Measurements from ENCODE around the gene RFFL.
"Not testable (repeated sequence)": the region's sequence is repeated elsewhere in the genome, so short reads cannot be mapped to it uniquely, and the experiment has no call there.

RFFL gene

DNA sequence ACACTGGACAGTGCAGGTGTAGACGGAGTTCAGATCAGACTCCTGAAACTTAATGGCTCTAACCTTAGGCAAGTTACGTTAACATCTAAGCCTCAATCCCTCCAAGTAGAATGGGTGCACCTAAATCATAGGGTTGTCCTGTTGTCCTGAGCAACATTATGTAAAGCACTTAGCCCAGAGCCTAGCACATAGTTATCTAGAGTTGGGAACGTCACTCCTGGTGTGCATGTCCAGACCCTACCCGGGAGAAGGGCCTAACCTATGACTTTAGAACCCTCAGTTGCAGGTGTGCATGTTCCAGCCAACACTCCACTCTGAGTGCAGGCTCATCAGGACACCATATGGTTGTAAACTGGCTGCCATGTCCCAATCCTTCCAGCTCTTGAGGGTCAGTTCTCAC, 57.2 kb downstream of the RFFL start:
- no peak for DNase-seq (ENCODE audit: low read depth)

DNA sequence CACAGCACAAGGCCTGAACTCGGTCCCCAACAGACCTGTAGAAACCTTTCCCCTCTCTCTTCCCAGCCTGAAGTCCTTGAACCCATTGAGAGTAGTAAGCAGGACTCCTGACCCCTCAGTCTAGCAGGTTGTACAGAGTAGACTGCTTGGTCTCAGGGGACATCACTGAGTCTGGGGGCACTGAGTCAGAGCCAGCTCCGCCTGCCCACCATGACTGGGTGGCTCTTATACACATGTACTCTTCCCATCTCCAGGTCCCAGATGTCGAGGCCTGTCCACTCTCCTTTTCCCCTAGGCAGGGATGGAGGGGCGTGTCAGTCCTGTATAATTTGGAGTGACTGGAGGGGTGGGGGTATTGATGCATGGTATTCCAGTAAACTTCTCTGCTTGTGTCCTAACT, 59.7 kb downstream of the RFFL start:
- no peak for DNase-seq (ENCODE audit: low read depth)

DNA sequence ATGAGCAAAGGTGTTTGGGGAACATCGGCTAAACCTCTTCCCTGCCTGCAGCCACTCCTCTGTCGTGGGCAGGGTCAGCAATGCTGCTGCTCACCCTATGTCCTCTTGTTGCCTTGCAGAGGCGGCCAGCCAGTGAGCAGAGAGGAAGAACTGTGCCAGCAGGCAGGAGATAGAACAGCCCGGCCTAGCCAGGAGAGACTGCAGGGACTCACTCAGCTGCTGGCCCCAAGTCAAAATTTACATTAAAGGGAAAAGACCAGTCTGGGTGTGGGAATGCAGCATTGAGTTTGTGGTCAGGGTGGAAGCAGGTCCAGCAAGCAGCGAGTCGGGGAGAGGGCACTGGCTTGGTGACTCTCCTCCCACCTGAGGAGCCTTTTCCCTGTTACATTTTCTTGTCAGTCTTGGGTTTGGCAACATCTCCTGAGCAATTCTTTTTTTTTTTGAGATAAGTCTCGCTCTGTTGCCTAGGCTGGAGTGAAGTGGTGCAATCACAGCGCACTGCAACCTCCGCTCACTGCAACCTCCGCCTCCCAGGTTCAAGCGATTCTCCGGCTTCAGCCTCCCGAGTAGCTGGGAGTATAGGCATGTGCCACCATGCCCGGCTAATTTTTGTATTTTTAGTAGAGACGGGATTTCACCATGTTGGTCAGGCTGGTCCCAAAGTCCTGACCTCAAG, 60.5 kb downstream of the RFFL start:
- no peak for DNase-seq (ENCODE audit: low read depth)

DNA sequence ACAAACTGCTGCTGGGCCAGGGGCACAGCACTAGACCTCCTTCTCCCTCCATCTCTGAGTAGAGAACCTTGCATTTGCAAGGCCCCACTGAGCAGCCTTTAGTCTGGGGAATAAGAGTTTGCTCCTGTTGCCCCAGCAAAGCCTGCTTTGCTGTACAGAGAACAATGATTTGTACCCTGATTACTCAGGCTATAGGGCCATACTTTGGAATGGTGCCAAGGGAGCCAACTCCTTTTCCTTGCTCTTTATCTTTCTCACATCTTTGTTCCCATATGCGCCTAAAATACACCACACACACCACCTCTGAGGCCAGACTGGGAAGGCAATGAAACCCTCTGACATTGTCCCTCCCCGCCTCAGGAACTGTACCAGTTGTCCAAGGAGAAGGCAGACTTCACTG, 62.0 kb downstream of the RFFL start:
- DNase-seq (ENCODE audit: low read depth), result no peak

DNA sequence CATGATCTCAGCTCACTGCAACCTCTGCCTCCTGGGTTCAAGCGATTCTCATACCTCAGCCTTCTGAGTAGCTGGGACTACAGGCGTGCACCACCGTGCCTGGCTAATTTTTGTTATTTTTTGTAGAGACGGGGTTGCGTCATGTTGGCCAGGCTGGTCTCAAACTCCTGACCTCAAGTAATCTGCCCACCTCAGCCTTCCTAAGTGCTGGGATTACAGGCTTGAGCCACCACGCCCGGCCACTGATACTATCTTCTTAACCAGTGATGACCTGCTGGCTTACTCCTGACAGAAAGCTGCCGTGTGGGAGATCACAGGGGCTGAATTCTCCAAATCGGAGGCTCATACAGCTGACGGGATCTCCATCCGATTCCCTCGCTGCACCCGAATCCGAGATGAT, 62.5 kb downstream of the RFFL start:
- DNase-seq (ENCODE audit: low read depth), result not testable (repeated sequence)

DNA sequence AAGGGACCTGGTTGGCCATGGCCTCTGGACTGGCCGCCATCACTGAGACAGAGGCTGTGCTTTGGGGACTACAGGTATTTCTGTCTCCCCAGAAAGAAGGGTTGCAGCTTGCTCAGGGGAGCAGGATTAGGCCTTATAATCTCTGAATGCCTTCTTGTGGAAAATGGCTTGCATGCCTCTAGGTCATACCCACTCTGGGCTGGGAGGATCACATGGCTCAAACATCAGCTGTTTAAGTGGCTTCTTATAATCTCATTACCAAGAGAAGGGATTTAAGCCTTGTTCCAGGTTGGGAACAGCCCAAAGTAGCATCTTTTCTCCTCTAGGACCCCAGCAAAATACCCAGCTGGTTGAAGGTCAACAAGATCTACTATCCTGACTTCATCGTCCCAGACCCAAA, 64.1 kb downstream of the RFFL start:
- no peak for DNase-seq (ENCODE audit: low read depth)

DNA sequence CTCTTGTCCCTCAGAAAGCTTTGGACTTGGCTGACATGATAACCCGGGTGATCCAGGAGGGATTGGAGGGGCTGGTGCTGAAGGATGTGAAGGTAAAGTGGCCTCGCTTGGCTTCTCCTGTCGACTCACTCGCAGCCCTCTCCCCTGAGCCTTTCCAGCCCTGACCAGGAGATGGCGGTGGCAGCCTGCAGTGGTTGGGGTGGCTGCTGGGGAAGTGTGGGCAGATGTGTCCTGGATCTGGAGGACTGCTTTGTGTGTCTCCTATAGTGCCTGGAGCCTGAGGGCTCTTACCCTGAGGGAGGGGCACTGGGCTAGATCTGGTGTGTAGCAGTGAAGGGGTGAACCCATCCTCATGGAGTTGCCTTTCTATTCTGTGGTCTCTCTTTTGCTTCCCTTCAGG, 65.3 kb downstream of the RFFL start:
- peak; percentile 45 for DNase-seq (ENCODE audit: low read depth)

DNA sequence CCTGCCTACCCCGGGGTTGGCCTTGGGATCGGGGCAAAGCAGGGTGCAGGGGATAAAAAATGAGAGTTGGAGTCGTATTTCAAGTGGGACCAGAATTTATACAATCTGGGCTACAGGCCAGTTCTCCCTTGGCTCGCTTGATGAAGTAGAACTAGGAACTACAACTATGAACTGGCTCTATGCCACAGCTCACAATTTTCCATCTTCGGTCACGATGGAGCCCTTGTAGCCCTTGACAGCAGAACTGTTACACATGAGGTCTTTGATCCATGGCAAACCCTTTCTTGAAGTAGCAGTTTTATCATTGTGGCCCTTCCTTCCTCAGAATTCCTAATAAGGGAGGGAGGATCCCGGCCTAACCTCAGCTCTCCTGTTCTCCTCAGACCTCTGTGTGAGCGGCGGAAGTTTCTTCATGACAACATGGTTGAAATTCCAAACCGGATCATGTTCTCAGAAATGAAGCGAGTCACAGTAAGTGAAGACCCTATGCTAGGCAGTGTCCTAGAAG, 66.1 kb downstream of the RFFL start:
- no peak for DNase-seq (ENCODE audit: low read depth)

DNA sequence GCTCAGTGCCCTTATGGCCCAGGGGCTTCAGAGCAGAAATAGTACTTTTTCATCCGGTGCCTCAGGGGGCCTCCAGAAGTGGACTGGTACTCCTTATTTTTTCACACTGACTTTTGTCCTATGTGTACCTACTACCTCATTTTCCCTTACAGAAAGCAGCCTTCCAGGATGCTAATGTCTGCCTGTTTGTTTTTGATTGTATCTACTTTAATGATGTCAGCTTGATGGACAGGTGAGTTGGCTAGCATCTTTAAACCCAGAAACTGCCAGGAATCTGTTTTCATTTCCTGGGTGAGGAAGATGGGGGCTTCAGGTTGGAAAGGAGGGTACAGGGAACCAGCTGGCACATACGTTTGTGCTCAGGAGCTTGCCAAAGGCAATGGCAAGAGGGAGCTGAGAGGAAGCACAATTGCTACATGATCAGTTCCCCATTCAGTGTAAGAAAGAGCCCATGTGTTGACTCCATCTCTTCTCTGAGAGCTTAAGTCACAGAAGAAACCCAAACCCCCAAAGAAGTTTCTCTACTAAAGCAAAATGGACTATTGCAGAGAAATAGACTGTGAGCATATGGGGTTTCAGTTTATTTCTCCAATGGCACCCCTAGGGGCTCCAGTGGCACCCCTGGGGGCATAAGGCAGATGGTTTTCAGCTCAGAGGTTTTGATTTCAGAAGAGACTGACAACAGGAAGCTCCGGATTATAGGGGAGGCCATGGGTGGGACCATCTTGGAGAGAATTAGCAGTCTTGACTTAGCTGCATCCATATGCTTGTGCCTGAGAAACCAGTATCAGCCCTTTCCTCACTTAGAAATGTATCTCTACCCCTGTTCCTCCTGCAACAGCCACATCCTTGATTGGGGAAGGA, 66.9 kb downstream of the RFFL start:
- no peak for DNase-seq (ENCODE audit: low read depth)

DNA sequence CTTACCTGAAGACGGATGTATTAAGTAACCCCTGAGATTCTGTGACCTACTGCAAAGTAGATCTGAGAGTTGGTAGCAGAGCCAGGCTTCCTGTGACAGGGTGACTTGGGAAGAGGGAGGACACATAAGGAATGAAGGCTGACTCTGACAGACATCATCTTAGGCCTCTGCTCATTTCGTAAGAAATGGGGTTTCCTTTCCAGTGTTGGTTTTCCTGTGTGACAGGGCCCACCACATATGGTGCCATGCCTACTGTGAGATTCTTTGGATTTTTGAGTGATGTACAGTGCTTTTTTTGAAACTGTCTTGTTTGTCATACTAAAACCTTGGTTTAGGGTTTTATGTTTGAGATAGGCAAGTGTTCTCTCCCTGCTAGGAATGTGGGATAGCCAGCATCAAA, 70.5 kb downstream of the RFFL start:
- DNase-seq (ENCODE audit: low read depth), result no peak

DNA sequence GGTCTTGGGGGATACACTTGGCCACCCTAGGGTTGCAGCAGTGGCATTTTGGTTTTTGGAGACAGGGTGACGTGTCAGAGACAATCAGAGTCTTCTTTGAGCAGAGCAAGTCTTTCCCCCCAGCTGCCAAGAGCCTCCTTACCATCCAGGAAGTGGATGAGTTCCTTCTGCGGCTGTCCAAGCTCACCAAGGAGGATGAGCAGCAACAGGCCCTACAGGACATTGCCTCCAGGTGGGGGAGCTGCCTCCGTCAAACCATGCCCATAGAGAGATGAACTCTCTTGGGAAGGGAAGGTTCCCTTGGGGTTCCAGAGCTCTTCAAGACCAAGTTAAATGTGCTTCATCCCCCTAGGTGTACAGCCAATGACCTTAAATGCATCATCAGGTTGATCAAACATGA, 71.9 kb downstream of the RFFL start:
- no peak for DNase-seq (ENCODE audit: low read depth)

DNA sequence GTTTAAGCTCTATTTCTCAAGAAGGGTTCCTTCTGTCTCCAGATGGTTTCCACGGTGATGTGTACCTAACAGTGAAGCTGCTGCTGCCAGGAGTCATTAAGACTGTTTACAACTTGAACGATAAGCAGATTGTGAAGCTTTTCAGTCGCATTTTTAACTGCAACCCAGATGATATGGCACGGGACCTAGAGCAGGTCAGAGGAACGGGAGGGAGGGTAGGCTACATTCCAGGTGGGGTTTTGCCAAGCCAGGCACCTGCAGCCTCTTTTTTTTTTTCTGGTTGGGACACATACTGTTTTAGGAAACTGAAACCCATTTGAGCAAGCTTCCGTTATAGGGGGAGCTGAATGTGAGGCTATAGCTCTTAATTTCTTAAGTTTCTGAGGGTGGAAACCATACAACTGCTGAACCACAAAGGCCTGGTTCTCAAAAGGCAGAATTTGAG, 72.6 kb downstream of the RFFL start:
- DNase-seq (ENCODE audit: low read depth), result no peak

DNA sequence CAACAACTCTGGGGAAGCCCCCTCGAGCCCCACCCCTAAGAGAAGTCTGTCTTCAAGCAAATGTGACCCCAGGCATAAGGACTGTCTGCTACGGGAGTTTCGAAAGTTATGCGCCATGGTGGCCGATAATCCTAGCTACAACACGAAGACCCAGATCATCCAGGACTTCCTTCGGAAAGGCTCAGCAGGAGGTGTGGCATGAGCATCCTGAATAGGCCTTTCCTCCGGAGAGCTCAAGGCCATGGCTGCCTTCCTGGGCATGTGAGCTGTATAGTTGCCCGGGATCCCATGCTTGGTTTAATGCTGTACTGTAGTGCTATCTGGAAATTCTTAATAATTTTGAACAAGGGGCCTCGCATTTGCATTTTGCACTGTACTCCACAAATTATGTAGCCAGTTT, 74.0 kb downstream of the RFFL start:
- DNase-seq (ENCODE audit: low read depth), result no peak

DNA sequence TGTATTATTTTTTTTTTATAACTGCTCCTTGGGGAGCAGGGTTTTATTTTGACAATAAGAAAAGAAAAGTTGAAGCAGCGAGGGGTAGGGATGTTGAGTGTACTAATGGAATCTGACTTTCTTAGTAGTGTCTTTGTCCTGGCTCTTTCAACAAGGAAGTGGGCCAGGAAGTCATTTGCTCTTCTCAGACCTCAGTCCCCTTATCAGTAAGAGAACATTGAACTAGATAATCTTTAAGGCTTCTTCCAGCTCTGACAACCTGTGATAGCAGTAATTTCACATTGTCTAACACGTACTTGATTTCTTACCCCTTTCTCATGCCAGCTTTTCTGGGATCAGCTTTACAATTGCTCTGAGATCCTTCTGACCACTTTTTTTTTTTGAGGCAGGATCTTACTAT, 74.9 kb downstream of the RFFL start:
- DNase-seq (ENCODE audit: low read depth), result peak; percentile 66

DNA sequence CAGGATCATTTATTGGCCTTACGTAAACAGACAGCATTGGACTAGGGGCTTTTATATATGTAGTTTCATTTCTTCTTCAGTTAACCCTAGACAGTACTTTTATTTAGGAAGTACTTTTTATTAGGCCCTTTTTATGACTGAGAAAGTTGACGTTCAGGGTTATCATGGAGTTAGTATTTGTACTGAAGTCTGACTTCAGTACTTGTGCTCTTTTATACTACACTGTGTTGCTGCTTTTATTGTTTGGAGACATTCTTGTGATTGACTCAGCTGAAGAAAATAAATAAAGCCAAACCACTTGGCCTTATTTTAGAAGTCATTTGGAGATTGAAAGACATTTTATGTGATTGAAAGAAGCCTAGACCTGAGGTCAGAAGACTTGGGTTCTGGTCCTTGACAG, 76.3 kb downstream of the RFFL start:
- DNase-seq (ENCODE audit: low read depth), result no peak

DNA sequence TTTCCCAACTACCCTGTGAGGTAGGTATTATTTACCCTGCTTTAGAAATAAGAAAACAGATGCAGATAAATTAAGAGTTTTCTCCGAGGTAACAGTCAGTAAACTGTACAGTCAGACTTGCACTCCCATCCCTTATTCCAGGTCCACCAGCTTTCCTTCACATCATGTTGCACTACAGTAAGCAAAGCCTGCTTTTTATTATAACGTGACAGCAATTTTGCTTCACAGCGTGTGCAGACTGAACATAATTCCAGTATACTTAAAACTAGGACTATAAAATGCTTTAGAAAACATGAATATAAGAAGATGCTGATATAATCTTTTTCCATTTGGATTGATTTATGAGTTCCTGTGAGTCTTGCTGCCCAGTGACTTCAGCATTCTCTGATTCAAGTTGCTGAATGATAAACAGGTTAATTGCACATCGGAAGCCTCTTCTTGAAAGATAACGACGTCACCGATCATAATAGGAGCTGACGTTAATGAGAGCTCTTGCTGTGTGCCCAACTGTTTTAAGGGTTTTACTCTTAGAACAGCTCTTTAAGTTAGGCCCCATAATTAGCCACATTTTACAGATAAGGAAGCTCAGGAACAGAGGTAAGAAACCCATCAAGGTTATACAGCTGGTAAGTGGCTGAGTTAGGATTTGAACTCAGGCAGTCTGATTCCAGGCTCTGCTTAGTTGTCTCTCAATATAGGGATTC, 81.8 kb downstream of the RFFL start:
- peak; percentile 79 for DNase-seq (ENCODE audit: low read depth)

DNA sequence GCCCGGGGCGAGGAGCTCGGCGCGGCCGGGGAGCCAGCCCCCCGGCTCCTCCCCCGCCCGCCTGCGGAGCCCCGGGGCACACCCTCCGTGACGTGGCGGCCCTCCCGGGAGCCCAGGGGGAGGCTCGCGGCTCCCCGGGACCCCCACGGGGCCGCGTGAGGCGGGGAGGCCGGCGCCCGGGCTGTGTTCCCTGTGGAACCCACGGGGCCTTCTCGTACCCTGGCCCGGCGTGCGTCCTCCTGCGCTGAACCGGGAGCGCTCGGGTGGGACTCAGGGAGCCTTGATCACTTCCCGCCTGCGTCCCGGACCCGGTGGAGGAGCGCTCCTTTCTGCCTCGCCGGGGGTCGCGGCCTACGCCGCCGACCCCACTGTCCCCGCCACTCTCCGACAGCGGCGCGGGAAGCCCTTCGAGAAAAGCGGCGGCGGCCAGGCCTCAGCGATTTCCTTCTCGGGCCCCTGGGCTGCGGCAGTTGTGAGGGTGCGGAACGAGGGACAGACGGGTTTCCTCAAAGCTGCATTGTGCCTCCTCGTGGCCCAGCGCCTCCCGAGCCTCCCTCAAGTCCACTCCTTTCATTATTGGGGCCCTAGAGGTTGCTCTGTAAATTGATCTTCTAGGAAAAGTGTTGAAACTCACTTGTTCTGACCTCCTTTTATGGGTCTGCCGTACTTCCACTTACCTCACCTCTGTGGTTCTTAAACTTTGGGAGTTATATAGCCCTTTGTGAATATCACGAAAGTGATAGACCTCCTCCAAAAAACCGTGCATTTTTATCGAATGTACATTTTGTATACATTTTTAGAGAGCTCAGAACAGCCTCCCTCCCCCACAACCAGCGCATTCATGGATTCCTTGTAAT, 82.6 kb downstream of the RFFL start:
- peak; percentile 66 for DNase-seq (ENCODE audit: low read depth)

DNA sequence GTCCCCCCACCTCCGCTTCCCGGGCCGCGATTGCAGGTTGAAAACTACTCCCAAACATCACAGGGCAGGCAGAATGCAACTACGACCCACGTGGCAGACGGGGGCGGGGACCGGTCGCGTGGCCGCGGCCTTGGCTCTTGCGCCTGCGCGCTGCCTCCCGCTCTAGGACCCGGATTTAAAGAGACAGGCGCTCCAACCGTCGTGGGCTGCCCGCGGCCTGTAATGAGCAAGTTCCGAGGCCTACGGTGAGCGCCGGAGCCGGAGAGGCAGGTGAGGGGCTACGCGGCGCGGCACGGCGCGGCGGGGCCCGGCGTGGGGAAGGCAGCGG, 83.2 kb downstream of the RFFL start, which contains the start of gene LIG3:
LIG3 (plus strand) TSS at position 160 of the 328 bp plus-strand sequence. CDS start 2,494 bp downstream, outside the sequence.
- DNase-seq (ENCODE audit: low read depth), result peak; percentile 70

DNA sequence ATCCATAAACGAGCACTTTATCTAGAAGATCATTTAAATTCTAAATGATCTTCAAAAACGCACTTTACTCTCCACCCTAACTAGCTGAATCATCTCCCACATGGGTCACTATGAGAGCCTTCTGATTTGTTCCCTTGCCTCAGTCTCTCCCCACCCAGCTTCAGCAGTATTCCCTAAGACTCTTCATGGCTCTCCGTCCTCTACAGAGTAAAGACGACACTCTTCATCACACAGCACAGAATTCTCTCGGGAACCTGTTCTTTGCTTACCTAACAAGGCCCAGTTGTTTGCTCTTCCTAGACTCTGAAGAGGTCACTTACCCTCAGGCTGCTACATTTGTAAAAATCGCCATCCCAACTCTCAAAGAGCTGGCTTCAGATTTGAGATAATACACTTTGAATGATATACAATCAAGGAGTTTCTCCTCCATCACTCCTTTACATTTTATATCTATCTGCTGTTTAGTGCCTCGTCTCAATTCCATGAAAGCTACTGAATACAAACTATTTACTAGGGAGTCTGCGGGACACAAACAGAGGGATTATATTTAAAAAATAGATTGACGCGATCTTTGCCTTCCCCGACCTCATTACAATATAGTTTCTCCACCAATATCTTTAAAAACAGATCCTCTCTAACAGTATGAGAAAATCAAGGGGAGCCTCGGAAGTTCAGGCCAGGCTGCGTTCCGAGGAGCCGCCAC, 83.7 kb downstream of the RFFL start:
- DNase-seq (ENCODE audit: low read depth), result no peak

DNA sequence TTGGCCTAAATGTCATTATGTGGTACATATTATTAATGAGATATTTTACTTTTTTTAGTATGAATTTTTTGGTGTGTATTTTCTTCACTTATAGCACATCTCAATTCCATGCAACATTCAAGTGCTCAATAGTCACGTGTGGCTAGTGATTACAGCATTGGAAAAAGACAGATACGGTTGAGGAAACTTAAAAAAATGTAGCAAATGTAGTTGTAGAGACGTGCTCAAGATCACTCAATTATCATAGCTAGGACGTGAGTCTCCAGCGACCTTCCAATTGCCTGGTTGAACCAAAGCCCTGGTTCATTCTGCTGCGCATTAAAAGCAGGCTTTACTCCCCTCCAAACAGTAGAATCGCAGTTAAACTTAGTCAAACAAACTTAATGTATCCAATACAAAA, 84.4 kb downstream of the RFFL start:
- no peak for DNase-seq (ENCODE audit: low read depth)

Data from CMK (cell line).